GM18498 (cell line): ENCODE measurements around the gene GRK5.

Experiments
- ATAC-seq: cut with Tn5 transposase; IDR thresholded peaks from one replicate; pipeline ENCODE4 v1.9.1; 2021; ENCODE audit warnings: mild to moderate bottlenecking, moderate library complexity; ENCODE audit not compliant: unreplicated experiment

The GRK5 gene

DNA sequence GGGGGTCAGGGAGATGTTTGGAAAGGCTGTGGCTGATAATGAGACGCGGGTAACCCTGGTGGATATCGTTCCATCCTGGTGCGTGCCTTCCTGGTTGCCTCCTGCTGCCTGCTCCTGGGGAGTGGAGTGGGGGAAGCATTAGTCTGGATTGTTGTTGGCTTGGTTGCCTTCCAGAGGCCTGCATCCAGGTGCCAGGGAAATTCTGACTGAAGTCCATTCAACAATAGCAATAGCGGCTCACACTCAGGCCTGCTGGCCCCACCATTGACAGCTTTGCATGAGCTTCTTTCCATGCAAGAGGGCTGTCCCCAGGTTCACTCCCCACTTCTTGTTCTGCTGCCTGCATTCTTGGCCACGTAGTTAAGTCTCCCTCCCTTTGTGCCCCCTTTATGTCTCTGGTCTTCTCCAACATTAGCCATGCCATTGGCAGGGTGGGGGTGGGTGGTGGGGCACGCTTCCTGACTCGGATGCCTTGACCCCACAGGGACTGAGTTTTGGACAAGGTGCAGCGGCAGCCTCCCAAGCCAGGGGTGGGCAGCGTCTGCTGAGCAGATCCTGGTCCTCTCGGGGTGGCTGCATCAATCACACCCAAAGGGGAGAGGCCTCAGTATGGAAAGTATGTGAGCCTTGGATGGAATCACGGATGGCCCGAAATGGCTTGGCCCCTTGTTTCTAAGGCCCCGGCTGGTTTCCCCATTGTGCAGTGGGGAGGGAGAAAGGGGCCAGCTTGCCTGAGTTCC, 150.2 kb downstream of the GRK5 start:
- ATAC-seq = no peak

DNA sequence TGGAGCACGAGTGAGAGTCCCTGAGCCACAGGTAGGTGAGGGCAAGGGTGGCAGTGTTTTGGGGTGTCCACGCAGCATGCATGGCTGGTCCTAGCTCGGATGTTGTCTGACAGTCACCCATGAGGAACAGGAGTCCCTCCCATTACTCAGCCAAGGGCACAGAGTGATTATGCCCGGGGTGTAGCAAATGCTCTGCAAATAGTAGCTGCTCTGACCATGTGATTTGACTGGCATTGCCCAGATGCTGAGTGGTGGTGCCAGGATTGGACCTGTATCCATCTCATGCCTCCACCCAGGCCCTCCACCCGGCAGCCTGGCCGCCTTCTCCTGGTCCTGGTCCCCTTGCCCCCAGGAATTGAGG, 150.8 kb downstream of the GRK5 start:
- no peak for ATAC-seq

DNA sequence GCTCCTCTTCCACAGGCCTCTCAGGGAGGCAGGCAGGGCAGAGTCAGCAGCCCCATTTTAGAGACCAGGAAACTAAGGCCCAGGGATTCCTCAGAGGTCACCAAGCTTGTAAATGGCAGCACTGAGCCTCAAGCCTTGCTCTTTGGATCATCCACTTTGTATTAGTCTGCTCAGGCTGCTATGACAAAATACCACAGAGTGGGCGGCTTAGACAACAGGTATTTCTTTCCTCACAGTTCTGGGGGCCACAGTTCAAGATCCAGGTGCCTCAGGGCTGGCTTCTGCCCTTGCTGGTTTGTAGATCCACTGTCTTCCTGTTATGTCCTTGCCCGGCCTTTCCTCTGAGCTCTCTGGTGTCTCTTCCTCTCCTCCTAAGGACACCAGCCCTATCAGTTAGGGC, 151.2 kb downstream of the GRK5 start:
- ATAC-seq = no peak

DNA sequence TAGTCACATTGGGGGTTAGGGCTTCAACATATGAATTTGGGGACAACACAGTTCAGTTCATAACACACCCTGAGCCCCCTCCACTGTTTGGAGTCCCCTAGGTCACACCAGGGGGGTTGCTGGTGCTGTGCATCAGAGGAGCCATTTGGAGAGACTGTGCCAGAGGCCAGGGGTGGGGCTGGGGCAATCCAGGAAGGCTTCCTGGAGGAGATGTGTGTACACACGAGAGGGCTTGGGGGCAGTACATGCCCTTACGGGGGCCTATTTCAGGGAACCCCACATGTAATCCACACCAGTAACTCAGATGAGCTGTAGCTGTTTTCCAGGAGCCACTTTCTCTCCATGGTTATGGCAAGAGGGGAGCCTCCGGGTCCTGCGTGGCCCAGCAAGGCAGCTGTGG, 151.7 kb downstream of the GRK5 start:
- no peak for ATAC-seq

DNA sequence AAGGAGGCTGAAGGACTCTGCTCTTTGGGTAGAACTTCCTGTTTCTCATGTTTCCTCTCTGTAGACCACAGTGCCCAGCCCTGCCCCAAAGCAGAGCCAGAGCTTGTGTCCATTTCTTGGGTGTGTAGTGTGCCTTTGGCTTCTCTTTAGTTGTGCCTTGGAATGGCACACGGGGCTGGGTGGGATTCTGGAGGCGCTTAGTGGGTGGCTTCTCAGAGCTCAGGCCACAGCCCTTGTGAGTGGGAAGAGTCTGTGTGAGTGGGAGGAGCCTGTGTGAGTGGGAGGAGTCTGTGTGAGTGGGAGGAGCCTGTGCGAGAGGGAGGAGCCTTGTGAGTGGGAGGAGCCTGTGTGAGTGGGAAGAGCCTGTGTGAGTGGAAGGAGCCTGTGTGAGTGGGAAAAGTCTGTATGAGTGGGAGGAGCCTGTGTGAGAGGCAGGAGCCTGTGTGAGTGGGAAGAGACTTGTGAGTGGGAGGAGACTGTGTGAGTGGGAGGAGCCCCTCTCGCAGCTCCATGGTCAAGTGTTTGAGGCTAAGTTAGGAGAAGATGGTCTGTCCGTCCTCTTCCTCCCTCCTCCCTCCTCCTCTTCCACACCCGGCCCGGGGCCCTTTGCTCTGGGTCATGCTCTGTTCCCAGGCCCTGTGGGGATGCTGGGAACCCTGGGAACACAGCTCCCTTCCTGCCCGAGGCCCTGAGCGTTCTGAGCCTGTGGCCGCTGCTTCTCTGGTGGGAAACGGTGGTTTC, 153.0 kb downstream of the GRK5 start:
- no peak for ATAC-seq

DNA sequence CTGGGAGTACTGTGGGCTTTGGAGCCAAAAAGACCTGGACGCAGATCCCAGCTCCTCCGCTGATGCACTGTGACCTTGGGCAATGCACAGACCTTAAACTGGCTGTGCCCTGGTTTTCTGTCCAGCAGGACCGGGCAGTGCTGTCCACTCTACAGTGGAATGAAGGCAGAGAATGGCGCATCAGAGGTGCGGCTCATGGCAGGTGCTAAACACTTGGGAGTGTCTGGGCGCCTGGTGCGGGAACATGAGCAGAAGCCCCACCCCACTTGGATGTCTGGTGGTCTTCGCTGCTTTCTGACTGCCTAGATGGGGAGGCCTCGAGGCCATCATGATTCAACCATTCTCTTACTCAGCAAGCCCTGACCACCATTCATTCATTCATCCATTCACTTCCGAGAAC, 153.7 kb downstream of the GRK5 start:
- ATAC-seq = no peak

DNA sequence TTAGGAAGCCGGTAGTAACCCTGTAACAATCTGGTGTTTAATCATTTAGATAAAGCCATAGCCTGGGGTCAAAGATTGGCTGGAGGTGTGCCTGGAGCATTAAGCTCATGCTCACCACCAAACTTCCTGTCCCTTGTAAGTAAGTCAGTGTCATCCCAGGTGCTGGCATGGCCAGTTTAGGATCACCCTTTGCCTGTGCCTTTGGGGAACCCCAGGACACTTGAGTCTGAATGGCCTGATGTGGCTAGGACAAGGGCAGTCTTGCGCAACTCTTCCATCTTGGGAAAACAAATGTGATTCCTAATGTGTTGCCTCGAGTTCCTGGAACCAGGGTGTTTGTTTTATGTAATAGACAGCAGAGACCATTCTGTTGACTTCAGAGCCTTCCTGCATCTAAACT, 154.8 kb downstream of the GRK5 start:
- ATAC-seq = no peak

DNA sequence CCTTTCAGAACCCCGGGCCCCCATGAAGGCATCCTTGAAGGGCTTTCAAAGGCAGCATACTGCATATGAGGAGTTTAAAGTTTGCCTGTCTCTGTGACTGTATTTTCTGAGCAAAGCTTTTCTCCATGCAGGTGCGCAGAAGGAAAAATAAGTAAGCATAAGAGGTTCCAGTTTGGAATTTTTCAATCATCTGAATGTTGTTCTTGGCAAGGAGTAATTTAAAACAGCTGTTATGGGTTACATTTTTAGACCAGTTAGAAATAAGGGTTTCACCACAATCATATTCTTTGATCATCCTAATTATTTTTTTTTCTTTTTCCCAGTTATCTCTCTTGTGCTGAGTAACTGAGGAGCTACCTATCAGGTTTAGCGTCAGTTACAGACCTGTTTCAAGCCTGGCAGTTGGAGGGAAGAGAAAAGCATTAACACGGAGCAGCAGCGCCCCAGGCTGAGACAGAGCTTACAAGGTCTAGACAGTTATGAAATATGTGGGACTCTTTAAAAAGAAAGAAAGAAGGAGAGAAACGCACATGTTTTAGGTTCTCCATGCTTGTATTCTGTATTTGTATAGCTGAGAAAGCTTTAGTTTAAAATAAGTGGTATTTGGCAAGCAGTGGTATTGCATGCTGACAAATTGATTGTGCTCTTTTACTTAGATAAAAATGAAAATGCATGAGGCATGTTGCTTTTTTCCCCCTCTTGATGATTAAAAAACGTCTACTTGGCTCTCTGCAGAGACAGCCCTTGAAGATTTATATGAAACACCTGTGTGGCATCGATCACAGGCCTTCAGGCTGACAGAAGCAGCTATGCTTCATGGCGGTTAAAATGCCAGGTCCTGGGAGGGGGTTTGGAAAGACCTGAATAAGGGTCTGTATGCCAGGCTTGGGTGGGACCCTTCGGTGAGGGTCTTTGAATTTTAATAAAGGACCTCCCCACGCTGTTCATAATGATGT, 157.6 kb downstream of the GRK5 start:
- no peak for ATAC-seq

DNA sequence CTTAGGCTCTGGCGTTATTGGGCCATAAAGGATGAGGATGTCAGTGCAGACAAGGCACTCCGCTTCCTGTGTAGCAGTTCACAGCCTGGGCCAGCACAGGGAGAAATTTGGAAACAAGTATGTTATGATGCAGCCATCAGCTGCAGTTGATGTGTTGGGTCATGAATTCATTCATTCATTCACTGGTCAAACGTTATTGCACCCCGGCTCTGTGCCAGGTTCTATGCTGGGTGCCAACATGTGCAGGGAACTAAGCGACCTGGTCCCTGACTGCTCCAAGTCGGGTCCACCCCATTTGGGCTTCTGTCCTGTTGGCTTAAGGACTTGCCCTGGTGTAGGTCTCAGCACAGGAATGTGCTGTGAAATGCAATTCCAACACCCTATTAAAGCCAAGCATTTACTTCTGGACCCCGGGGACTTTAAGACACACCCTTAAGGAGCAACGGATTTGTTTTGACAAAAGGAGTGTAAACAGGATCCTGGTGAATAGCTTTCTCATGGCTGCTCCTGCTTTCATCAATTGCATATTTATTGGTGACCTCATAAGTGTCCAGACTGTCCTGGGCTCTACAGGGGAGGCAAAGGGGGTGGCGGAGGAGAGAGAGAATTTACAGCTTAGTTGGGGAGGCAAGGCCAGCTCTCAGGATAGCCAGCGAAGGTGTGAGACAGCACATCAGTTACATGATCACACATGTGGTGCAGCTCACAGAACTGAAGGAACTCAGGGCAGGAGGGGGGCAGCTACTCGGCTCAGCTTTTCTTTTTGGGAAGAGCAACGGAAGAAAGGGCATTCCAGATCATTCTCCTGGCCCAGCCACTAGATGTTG, 158.6 kb downstream of the GRK5 start:
- ATAC-seq = no peak

DNA sequence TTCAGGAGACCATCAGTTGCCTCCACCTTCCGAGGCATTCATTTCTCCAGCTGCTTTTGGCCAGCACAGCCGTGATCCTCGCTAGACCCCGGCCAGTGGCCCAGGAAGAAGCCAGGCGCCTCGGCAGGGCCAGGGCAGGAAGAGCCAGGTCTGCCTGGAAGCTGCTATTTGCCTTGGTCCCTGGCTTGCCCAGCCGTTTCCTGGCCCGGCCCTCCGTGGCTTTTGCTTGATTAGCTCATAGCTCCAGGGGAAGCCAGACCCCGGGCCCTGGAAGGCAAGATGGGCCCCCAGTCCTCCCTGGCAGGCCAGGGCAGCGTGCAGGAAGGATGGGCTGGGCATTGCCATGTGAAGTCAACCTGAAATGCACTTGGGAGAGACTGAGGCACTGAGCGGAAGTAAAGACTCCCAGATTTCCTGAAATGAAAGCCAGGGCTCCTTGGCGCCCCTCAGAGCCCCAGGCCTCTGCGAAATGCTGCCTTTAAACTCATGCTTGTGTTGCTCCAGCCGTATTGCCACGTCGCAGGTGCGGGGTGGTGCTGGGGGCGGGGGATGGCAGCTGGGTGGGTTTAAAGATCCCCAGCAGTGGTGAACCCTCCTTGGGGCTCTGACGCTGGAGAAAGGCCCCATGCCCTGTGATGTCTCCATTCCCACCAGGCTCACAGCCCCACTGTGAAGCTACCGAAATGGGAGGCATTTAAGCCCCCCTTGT, 160.6 kb downstream of the GRK5 start:
- ATAC-seq = no peak

DNA sequence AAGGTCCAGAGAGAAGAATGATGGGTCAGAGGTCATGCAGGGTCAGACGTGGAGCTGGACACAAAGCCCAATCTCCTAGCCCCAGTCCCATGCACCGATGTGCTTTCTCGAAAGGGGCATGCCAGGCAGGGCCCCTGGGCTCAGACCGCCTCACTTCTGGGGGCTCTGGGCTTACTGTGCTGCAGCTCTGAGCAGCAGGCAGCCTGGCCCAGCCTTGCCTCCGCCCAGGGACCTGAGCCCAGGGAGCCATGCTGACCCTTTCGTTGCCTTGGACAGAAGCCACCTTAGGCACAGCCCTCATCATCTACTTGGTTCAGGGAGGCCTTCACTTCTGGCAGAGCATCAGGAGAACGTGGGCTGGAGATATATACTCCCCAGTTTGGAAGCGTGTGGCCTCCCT, 161.2 kb downstream of the GRK5 start:
- ATAC-seq = no peak

DNA sequence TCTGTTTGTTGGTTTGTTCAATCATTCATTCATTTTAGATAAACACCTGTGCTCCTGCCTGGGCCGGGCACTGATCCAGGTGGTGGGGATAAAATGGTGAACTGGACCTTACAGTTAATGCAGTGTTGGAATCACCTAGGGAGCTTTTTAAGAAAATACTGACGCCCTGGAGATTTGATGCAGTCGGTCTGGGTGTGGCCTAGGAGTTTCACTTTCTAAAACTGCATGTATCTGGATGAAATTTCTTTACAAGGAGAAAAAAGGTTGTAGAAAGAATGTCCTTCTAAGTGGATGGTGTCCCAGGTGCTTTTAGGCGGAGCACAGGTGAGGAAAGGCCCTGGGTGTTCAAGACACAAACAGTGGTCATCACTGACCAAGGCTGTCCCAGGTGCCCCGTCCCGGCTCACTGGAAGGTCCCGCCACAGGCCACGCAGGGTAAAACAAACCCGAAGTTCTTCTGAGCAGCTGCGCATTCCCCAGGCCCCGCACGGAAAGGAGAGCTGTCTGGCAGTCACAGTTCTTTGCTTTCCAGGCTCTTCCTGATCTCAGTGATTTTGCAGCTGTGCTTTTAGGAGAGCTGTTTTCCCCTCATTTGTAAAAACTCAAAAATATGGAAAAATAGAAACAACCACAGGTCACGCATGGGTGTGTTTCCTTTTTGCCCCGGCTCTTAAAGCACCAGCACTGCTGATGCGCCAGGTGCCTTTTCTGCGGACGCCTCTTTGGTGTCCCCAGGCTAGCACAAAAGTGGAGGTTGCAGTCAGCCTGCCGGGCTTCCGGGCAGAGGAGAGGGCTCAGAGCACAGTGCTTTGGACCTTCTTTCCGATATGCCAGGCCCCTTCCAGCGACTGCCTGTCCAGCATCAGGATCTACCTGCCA, 161.9 kb downstream of the GRK5 start:
- ATAC-seq = peak; percentile 68

DNA sequence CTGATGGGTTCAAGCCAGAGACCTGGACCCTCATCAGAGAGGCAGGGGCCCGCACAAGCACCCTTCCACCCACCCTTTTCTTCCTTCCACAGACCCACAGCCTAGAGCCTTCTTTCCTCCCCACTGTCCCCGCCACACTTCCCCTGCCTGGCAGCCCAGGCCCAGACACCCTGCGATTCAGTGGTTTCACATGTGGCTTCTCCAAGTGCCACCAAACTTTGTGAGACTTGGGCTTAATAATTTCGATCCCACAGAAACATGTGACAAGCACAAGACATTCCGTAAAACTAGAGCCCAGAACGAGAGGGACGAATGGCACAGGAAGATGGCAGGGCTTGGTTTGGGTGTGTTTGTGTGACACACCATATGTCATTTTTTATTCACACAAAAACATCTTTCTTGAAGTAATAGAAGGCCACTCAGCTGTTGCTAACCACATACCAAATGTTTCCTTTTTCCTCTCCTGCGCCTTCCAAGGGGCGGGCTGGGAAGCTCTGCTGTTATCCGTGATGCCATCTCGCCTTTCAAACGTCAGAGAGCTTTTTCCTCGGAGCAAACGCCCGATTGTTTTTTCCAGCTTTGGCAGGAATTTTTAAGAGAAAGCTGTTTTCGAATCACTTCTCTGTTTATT, 162.9 kb downstream of the GRK5 start:
- ATAC-seq = no peak

DNA sequence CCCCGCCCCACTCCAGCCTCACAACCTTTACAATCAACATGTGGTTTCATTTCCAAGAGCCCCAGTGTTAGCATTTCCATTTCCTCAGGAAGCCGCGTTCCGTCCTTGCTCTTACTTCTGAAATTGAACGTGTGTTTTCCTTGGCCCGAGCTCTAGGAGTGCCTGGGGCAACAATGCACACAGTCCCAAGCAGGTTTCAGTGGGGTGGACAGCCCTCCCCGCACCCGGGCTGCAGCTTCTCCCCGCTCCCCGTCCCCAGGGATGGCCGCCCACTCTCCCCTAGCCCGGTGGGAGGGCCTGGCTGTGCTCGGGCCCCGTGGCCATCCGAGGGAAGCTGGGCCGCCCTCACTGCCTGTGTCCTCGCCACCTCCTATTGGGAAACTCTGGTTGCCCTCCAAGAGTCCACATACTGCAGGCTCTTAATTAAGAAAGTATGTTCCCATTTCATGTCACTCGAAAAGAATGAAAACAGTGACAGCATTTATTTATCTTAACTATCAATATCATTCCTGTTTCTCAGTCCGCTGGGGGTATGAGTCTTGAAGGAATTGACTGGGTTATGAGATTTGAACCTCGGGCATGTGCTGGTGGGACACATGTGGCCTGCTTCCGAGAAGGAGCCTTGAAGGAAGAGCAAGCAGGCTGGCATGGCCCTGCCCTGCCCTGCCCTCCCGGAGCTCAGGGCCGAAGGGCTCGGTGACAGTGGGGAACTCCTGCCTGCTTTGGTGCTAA, 163.8 kb downstream of the GRK5 start:
- no peak for ATAC-seq

DNA sequence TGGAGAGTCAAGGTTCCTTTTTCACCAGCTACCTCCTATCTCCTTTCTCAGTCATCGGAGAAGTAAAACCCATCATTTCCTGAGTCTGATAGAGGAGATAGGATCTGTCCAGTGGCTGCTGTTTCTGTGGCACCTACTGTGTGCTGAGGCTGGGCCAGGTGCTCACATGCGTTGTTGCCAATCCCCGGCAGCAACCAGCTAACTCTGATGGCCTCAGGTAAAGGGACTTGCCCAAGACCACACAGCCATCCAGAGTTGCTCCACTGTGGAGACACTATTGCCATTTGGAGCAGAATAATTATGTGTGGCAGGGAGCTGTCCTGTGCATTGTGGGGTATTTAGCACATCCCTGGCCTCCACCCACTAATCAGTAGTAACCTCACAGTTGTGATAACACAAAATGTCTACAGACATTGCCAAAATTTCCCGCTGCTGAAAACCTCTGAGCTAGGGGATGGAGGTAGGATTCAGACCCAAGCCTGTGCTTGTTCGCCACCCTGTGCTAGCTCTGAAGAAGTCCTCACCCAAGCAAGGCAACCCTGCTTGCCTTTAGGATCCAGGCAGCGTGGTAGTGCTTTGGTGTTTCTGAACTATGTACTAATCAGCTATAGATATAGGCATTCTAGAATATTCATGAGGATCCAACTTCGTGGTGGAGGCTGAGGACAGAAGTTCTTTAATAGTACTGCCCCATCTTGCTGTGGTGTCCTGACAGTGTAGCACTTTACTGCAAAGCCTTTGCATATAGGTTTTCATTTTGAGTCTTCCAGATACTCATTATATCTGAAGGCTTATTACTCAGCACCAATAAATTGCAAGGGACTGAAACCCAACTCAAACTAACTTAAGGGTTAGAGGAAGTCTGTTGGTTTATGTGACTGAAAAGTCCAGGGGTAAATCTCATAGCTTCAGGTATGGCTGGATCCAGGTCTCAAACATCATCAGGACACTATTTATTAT, 164.6 kb downstream of the GRK5 start:
- no peak for ATAC-seq

DNA sequence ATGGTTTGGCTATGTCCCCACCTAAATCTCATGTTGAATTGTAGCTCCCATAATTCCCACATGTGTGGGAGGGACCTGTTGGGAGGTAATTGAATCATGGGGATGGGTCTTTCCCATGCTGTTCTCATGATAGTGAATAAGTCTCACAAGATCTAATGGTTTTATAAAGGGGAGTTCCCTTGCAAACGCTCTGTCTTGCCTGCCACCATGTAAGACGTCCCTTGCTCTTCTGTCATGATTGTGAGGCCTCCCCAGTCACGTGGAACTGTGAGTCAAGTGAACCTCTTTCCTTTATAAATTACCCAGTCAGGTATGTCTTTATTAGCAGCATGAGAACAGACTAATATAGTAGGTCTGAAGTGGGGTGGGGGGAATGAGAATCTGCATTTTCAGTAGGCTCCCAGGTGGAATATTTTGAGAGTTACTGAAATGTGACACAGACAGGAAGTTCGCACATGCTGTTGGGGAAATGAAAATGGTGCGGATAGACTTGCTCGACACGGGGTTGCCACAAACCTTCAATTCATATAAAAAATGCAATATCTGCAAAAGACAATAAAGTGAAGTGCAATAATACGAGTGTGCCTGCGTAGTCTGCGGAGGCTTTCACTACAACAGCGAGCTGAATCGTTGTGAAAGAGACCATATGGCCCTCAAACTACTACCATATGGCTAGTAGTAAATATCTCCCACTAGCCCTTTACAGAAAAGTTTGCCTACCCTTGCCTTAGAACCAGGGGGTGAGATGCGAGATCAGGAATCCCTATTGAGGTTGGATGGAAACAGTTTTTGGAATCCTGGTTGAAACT, 166.1 kb downstream of the GRK5 start:
- ATAC-seq = no peak
